HG03521 (cell line): ENCODE measurements around the gene GPS1.
"Not testable (repeated sequence)": the region's sequence is repeated elsewhere in the genome, so short reads cannot be mapped to it uniquely, and the experiment has no call there.

ENCODE experiments used
- ATAC-seq: cut with Tn5 transposase; IDR thresholded peaks from one replicate; pipeline ENCODE4 v1.9.1; 2021; ENCODE audit warnings: mild to moderate bottlenecking, moderate library complexity; ENCODE audit not compliant: unreplicated experiment

Gene GPS1

DNA sequence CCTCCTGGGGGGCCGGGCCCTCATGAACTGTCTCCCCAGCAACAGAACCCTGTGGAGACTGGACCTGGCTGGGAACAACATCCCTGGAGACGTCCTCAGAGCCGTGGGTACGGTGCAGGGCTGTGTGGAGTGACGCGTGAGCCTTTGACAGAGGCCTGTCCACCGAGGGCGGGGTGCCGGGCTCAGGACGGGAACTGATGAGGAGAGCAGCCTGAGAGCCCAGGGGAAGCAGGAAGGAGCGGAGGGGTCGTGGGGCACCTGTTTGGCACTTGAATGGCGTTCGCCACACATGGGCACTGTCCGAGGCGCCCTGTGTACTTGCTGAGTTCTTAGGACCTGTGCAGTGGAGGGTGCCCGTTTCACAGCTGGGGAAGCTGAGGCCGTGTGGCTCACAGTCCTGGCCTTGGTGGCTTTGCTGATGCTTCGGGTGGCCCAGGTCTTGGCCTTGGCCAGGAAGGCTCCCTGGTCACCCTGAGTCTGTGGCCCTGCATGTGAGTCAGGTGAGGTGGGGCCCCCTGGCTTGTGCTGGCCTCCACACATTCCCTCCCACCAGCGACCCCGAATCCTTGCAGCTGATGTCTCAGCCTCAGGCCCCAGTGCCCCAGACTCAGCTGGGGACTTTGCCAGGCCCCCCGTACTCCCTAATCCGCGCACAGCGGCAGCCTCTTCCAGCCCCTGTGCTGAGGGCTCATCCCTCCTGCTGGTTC is 26.1 kb upstream of the GPS1 start:
- ATAC-seq = no peak

DNA sequence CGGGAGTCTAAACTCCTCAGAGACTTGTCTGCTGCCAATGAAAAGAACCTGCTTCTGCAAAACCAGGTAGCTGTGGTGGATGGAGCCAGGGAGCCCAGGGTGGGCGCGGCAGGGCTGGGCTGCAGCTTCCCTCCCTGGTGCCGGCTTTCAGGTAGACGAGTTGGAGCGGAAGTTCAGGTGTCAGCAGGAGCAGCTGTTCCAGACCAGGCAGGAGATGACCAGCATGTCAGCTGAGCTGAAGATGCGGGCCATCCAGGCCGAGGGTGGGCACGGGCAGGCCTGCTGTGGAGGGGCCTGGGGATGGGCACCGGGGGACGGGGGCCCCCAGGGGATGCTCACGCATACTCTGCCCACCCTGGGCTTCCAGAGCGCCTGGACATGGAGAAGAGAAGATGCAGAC is 23.5 kb upstream of the GPS1 start:
- no peak for ATAC-seq

DNA sequence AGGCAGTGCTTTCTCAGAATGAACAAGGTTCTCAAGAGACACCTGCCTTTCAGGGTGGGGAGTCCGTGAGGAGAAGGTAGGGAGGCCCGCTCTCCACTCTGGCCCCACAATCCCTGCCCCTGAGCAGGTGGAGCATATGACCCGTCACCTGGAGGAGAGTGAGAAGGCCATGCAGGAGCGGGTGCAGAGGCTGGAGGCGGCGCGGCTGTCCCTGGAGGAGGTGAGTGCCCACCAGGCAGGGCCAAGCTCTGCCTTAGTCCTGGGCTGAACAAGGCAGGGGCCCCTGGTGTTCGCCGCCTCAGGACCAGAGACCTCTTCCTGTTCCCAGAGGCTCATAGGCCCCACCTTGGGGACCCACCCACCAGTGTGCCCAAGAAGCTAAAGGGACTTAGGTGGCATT is 22.7 kb upstream of the GPS1 start:
- ATAC-seq = no peak

DNA sequence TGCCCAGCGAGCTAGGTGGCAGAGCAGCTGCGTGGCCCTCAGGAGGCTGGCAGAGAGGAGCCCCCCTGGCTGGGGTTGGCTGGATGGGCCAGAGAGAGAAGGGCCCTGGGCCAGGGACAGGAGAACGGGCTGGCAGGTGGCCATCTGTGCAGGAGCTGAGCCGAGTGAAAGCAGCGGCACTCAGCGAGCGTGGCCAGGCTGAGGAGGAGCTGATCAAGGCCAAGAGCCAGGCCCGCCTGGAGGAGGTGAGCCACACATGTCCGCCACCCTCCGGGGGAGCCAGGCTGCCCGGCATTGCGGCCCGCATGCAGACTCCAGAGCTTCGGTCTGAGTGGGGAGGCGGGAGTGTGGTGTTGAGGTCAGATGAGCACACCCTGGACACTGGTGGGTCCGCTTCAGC is 22.3 kb upstream of the GPS1 start:
- ATAC-seq = no peak

DNA sequence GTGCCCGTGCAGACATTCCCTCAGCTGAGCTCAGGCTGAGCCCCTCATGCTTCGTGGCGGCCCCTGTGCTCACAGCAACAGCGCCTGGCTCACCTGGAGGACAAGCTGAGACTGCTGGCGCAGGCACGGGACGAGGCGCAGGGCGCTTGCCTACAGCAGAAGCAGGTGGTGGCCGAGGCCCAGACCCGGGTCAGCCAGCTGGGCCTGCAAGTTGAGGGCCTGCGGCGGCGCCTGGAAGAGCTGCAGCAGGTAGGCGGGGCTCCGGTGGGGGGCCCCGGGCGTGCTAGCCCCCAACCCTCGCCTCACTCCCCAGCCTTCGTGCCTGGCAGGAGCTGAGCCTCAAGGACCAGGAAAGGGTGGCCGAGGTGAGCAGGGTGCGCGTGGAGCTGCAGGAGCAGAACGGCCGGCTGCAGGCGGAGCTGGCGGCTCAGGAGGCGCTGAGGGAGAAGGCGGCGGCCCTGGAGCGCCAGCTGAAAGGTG is 21.7 kb upstream of the GPS1 start:
- ATAC-seq = no peak

DNA sequence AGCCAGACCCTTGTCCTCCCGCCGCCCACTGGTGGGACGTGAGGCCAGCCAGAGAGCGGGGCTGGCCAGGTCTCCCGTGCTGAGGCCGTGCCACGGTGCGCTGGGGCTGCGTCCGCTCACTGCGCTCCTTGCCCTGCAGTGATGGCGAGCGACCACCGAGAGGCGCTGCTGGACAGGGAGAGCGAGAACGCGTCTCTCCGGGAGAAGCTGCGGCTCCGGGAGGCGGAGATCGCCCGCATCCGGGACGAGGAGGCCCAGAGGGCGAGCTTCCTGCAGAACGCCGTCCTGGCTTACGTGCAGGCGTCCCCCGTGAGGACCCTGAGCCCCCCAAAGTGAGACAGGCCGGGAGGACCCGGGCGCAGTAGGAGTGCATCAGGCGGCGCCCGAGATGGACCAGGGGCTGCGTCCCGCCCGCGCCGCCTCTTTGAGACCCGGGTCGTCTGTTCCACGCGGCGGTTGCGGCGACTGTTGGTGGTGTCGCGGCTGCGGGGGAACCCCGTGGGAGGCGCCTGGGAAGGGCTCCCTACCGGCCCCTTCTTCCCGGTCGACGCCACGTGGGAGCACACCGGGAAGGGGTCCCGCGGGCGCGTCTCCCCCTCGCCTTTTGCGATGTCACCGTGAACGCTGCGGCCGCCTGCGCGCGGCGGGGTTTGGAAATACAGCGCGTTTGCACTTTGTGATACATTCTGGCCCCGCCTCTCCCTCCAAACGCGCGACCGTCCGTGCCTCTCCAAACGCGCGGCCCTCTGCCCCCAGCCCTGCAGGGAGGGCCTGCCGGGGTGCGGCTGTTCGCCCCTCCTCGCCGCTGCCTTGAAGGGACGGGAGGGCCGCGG is 21.0 kb upstream of the GPS1 start:
- ATAC-seq = no peak

DNA sequence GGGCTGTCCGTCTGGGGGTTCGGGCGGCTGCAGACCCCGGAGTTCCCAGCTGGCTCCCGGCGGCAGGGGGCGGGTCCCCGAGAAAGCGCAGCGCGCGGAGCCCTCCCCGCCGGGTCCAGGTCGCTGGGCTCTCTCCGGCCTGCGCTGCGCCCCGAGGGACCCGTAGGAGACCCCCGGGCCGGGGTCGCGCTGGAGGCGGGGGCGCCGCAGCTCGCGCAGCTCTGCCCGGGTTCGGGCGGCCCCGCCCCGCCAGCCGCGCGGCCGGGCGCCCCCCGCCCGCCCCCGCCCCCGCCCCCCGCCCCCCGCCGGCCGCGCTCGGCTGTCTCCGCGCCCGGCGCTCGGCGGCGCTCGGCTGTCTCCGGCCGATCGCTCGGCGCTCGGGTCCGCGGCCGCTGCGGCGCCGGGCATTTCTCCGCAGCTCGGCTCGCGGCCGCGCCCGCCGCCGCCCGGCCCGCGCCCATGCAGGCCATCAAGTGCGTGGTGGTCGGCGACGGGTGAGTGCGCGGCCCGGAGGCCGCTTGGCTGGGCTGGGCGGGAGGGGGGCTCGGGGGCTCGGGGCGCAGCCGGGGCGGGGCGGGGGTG is 20.3 kb upstream of the GPS1 start, which contains the start of gene RAC3:
TSS of gene RAC3 (plus strand) at position 376 of the 582 bp plus-strand sequence. CDS start at position 460, 84 bp downstream.
- no peak for ATAC-seq

DNA sequence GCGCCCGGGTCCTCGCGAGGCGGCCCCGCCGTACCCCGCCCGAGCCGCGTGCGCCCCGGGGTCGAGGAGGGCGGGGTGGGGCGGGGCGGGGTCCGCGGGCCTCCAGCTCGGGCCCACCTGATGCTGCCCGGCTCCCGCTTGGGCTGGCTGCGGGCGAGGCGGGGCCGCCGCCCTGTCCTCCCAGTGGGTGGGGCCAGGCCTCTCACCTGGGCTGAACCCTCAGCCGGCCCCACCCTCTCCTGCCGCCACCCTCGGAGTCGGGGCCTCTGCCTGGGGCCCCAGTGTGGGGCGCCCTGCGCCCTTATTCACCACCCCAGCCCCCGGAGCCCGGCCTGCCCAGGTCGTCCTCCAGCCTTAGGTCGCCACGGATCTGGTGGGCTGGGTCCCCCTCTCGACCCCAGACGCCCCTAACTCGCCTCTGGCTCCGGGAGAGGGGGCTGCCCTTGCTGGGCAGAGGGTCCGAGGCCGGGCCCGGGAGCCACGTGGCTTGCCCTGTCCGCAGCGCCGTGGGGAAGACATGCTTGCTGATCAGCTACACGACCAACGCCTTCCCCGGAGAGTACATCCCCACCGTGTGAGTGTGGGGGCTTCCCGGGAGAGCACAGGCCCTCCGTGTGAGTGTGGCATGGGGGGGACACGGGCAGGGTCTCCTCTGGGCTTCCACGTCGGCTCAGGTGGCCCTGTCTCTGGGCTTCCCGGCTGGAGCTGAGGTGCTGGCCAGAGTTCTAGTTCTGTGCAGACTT is 19.6 kb upstream of the GPS1 start:
- ATAC-seq = no peak

DNA sequence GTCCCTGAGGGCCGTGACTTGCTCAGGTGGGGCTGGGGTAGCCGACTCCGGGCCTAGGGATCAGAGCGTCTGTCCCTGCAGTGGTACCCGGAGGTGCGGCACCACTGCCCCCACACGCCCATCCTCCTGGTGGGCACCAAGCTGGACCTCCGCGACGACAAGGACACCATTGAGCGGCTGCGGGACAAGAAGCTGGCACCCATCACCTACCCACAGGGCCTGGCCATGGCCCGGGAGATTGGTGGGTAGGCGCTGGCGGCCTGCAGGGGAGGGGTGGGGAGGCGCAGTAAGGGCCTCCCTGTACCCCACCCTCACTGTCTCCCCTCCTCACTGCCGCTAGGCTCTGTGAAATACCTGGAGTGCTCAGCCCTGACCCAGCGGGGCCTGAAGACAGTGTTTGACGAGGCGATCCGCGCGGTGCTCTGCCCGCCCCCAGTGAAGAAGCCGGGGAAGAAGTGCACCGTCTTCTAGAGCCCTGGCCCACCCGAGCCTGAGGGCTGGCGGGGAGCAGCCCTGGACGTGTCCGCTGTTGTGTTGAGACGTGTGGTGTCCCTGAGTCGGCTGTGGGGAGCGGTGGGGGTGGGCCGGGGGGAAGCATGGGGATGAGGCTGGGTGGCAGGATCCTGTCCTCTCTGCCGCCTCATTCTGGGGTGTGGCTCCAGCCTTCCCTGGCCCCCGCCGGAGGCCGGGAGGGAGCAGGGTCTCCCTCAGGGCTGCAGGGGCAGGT is 18.2 kb upstream of the GPS1 start:
- ATAC-seq = no peak

DNA sequence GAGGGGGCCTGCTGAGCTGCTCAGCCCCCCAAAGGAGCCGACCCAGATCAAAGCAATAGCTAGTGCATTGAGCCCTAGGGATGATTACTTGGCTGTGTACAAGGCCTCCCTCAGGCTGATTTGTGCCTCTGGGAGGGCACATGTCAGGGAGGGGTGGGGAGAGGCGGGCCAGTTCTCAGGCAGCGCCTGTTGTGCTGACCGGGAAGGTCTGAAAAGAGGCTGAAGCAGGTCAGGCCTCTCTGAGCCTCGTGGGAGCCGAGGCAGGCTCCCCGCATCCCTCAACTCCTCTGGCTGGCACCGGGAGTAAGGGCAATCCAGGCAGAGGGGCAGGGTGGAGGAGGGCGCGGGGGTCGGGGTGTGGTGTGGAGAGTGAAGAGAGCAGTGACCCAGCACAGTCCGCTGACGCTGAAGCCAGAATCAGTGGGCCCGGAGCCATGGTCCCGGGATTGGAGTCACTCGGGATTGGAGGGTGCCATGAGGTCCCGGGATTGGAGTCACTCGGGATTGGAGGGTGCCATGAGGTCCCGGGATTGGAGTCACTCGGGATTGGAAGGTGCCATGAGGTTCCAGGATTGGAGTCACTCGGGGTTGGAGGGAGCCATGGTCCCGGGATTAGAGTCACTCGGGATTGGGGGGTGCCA is 17.2 kb upstream of the GPS1 start:
- ATAC-seq = no peak

DNA sequence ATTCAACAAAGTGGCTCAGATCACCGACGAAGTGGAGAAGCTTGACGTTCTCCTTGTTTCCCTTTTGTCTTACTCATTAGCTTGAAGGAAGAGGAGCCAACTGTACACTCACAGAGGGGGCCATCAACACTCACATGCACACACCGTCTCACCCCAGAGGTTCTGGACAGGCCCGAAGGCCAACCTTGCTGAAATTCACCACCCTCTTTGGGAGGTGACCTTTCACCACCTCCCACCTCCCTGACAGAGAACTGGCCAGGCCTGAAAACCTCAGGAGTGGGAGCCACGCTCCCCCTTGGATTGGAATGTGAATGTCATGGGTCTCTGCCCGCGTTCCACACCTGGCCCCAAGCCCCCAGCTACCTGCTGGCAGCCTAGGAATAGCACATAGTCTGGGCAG is 16.2 kb upstream of the GPS1 start:
- ATAC-seq = no peak

DNA sequence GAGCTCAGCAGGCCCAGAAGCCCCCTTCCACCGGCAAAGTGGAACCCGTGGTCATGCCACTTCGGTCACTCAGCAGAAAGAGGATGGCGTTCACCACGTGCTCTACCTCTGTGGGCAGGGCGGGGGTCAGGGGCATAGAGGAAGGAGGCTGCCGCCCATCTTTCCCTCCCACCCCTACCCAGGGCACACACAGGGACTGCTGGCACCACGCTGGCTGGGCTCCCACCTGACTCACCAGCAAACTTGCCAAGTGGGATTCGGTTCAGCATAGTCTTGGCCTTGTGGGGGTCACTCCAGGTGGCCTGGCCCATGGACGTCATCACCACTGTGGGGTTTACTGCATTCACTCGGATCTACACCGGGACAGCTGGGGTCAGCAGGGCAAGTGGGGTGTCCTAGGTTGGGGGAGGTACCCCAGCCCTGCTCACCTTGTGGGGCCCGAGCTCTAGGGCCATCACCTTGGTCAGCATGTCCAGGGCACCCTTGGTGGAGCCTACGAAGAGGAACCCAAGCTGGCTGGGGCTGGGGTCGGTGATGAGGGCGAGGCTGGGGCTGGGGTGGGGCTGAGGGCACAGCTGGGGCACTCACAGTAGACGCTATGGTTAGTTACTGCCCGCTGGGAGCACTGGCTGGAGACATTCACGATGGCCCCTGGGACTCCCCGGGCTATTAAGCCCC is 15.6 kb upstream of the GPS1 start:
- no peak for ATAC-seq

DNA sequence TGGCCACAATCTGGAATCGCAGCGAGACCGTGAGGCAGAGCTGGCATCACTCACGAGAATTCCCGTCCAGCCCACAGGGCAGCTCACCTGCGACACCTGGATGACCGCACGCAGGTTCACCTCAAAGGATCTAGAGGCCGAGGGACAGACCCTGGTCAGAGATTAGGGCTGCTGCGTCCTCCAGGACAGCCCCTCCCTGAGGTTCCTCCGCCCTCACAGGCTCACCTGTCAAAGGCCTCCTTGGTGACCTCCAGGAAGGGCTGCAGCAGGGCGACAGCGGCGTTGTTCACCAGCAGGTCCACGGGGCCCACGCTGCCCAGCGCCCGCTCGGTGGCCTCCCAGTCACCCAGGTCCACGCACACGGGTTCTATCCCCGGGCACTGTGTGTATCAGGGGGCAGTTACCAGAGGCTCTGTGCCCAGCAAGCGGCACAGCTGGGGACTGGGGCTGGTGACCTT is 15.0 kb upstream of the GPS1 start:
- peak; percentile 2 for ATAC-seq

DNA sequence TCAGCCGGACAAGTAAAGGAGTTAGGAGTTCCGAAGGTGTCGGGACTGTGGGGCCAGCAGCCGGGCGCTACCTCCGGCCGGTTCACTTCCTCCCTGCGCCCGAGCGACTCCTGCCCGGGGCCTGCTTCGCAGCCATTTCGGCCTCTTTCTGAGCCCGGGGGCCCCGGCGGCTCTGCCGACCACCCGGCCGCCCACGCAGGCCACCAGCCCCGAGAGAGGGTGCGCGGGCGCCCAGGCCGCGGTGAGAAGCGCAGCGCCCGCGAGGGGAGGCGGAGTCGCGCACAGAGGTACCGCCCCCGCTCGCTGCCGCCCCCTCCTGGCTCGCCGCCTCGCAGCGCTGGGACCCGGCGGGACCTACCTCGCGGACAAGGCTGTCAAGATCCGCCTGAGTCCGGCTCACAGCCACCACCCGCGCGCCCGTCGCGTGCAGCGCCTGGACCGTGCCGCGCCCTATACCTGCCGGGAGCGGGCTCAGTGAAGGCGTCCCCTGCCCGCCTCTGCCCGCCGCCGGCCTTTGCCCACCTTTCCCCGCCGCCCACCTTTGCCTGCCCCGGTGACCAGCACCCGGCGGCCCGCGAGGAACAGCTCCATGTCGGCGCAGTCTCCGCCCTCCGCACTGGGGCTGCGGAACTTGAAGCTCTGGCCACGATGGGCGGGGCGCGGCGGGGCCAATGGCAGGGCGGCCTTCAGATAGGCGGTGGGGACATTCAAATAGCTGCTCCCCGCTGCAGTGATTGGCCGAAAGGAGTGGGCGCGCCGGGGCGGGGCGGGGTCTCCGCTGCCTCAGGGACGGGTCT is 14.4 kb upstream of the GPS1 start, which contains the start of gene DCXR:
TSS of gene DCXR (minus strand) at position 606 of the 797 bp plus-strand sequence. CDS start at position 591, 15 bp downstream.
- peak; percentile 89 for ATAC-seq

DNA sequence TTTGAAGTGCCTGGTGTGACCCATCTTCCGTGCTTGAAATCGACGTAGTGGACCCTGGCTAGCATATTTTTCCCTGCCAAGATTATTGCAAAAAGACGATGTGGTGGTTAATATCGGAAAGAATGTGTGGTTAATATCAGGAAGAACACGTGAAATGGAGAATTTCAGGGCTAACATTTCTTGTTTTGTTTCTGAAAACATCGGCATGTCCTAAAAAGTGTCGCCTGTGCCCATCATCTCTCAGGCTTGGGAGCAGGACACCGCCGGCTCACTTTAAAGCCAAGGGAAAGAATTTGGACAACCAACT is 13.9 kb upstream of the GPS1 start:
- ATAC-seq = no peak

DNA sequence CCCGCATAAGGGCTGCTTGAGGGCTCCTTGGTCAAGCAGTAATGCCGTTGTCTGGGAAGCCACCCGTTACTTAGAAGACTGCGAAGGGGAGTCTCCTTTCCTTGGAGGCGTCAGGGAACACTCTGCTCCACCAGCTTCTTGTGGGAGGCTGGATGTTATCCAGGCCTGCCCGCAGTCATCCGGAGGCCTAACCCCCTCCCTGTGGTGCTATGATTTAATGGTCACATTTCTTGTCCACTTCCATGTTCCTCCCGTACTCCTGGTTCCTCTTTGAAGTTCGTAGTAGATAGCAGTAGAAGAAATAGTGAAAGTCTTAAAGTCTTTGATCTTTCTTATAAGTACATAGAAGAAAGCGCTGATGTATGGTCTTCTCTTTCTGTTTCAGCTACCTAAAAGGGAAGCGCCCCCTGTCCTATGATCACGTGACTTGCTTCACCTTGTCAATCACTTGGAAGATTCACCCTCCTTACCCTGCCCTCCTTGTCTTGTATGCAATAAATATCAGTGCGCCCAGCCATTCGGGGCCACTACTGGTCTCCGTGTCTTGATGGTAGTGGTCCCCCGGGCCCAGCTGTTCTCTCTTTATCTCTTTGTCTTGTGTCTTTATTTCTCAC is 12.8 kb upstream of the GPS1 start:
- not testable (repeated sequence) for ATAC-seq

DNA sequence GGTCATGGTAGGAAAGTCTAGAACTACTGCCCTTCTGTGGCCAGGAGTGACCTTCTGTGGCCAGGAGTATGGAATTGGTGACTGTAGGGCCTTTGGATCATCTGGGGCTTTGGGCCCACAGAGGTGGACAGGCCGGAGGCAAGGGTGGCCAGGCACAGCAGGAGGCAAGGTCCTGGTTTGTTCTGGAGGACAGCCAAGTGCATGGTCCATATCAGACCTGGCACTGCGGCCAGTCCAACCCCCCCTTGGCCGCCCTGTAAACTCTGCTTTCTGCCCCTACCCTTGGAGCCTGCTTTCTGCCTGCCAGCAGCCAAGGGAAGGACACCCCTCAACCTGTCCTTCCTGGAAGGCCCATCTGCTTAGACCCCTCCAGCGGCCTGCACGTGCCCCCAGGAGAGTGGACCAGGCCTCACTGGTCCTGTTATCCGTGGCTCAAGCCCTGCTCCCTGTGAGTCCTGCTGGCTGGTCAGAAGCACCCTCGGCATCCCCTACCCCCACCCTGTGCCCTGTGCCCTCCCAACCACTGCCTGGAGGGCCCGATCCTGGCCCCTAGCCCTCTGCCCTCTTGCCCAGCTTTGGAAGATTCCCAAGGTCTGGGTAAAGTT is 11.9 kb upstream of the GPS1 start:
- ATAC-seq = no peak
